ENCODE measurements around the gene SMG6. TPM values are rescaled to one million over a fixed set of nuclear protein-coding genes. Genes with fewer than 3 reads are reported as not detected.

The SMG6 gene
- total and polyA plus RNA-seq, 2 of the 8 experiments (the other 6 are each of a cell fraction or from before 2014, with no cell fraction given), result 18.5 to 25.2 TPM

DNA sequence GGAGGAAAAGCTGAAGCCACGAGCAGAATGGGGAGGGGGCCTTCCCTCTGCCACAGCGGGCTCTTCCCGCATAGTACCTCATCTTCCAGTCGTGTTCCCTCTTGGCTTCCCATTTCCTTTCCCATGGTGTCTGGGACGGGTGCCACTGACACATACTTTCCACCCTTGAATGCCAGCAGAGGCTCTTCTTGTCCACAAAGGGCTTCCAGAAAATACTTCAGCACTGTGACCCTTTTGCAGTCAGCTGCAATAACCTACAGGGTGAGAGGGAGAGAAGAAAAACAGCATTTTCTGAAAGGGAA is 218.0 kb downstream of the SMG6 start (continued):
- TF ChIP-seq TBP (IDR thresholded peaks at IDR 0.05; ENCODE audit: low read depth, low read length) (no peak), SP2 (IDR thresholded peaks at IDR 0.05; ENCODE audit: low read length) (no peak), POLR2AphosphoS5 (IDR thresholded peaks at IDR 0.05; ENCODE audit: low read depth, low read length) (no peak), MAFK (IDR thresholded peaks at IDR 0.05; ENCODE audit: low read depth, low read length) (no peak), POU5F1 (IDR thresholded peaks at IDR 0.05; ENCODE audit: low read depth, low read length) (no peak)
- TF ChIP-seq, protein P1, sequence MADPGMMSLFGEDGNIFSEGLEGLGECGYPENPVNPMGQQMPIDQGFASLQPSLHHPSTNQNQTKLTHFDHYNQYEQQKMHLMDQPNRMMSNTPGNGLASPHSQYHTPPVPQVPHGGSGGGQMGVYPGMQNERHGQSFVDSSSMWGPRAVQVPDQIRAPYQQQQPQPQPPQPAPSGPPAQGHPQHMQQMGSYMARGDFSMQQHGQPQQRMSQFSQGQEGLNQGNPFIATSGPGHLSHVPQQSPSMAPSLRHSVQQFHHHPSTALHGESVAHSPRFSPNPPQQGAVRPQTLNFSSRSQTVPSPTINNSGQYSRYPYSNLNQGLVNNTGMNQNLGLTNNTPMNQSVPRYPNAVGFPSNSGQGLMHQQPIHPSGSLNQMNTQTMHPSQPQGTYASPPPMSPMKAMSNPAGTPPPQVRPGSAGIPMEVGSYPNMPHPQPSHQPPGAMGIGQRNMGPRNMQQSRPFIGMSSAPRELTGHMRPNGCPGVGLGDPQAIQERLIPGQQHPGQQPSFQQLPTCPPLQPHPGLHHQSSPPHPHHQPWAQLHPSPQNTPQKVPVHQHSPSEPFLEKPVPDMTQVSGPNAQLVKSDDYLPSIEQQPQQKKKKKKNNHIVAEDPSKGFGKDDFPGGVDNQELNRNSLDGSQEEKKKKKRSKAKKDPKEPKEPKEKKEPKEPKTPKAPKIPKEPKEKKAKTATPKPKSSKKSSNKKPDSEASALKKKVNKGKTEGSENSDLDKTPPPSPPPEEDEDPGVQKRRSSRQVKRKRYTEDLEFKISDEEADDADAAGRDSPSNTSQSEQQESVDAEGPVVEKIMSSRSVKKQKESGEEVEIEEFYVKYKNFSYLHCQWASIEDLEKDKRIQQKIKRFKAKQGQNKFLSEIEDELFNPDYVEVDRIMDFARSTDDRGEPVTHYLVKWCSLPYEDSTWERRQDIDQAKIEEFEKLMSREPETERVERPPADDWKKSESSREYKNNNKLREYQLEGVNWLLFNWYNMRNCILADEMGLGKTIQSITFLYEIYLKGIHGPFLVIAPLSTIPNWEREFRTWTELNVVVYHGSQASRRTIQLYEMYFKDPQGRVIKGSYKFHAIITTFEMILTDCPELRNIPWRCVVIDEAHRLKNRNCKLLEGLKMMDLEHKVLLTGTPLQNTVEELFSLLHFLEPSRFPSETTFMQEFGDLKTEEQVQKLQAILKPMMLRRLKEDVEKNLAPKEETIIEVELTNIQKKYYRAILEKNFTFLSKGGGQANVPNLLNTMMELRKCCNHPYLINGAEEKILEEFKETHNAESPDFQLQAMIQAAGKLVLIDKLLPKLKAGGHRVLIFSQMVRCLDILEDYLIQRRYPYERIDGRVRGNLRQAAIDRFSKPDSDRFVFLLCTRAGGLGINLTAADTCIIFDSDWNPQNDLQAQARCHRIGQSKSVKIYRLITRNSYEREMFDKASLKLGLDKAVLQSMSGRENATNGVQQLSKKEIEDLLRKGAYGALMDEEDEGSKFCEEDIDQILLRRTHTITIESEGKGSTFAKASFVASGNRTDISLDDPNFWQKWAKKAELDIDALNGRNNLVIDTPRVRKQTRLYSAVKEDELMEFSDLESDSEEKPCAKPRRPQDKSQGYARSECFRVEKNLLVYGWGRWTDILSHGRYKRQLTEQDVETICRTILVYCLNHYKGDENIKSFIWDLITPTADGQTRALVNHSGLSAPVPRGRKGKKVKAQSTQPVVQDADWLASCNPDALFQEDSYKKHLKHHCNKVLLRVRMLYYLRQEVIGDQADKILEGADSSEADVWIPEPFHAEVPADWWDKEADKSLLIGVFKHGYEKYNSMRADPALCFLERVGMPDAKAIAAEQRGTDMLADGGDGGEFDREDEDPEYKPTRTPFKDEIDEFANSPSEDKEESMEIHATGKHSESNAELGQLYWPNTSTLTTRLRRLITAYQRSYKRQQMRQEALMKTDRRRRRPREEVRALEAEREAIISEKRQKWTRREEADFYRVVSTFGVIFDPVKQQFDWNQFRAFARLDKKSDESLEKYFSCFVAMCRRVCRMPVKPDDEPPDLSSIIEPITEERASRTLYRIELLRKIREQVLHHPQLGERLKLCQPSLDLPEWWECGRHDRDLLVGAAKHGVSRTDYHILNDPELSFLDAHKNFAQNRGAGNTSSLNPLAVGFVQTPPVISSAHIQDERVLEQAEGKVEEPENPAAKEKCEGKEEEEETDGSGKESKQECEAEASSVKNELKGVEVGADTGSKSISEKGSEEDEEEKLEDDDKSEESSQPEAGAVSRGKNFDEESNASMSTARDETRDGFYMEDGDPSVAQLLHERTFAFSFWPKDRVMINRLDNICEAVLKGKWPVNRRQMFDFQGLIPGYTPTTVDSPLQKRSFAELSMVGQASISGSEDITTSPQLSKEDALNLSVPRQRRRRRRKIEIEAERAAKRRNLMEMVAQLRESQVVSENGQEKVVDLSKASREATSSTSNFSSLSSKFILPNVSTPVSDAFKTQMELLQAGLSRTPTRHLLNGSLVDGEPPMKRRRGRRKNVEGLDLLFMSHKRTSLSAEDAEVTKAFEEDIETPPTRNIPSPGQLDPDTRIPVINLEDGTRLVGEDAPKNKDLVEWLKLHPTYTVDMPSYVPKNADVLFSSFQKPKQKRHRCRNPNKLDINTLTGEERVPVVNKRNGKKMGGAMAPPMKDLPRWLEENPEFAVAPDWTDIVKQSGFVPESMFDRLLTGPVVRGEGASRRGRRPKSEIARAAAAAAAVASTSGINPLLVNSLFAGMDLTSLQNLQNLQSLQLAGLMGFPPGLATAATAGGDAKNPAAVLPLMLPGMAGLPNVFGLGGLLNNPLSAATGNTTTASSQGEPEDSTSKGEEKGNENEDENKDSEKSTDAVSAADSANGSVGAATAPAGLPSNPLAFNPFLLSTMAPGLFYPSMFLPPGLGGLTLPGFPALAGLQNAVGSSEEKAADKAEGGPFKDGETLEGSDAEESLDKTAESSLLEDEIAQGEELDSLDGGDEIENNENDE (IDR thresholded peaks at IDR 0.05; ENCODE audit: insufficient replicate concordance, low read length), result no peak
